ENCODE results near the gene LBR.

- no peak for TF ChIP-seq CTCF (IDR thresholded peaks at IDR 0.05; ENCODE audit: poor library complexity)
- TF ChIP-seq EZH2phosphoT487 (IDR thresholded peaks at IDR 0.05; ENCODE audit: low read depth, severe bottlenecking, unreplicated experiment): no peak
Observed at GRCh38 chr1:225354906-225355305, 72.9 kb downstream of the LBR start.

Data from hepatocyte (in vitro differentiated cells).